Motor neuron (in vitro differentiated cells): Measurements from ENCODE around the gene KCNT1. TPM values are rescaled to one million over a fixed set of nuclear protein-coding genes. Genes with fewer than 3 reads are reported as not detected.

ENCODE experiments used
- ATAC-seq, 8 experiments: fragments of 200-7000 bp; cut with Tn5 transposase; replicated peaks in 6 of 8; 2 replicates each; pipeline ENCODE4 v1.8.0; 2021; ENCODE audit warnings: mild to moderate bottlenecking in 8 of 8, moderate library complexity in 8 of 8
- H3K27ac ChIP-seq, 2 donors: fragments of 250-450 bp; sonication (Bioruptor Pico); 2 replicates each; pipeline ENCODE4 v1.9.0; 2021; ENCODE audit warnings: antibody characterized with exemption in 2 of 2, mild to moderate bottlenecking in 2 of 2, moderate library complexity in 1 of 2
- H3K4me1 ChIP-seq, 2 donors: fragments of 250-450 bp; sonication (Bioruptor Pico); replicated peaks in 1 of 2; 2 replicates each; pipeline ENCODE4 v1.6.1; 2021; ENCODE audit warnings: antibody characterized with exemption in 2 of 2, mild to moderate bottlenecking in 2 of 2, moderate library complexity in 1 of 2
- H3K4me3 ChIP-seq, 5 donors: fragments of 250-450 bp; sonication (Bioruptor Pico); 2 replicates each; pipeline ENCODE4 v1.9.0; 2021; ENCODE audit warnings: antibody characterized with exemption in 5 of 5, mild to moderate bottlenecking in 5 of 5, moderate library complexity in 4 of 5
- WGBS, 10 experiments: fragments of 450-650 bp; shearing (Covaris generic); methylation state at CpG; one replicate each; pipeline ENCODE4 v1.0.0; 2022; 5-methylcytosine and 5-hydroxymethylcytosine counted together
- in situ Hi-C, 9 experiments: fragments of 400-800 bp; cut with MboI; loops; one replicate each; pipeline ENCODE4 v1.15.0; 2021; ENCODE audit warnings: low sequenced_read_pairs in 9 of 9, low pct_unique_long_range_greater_than_20kb in 2 of 9; ENCODE audit not compliant: unreplicated experiment in 9 of 9
- total RNA-seq, 8 experiments: library from RNA; unstranded; fragments of 300-600 nt; gene quantifications; 2 replicates each; pipeline versions ENCODE4 v1.2.3 to v1.2.4, GENCODE V29; 2022

Gene KCNT1
- total RNA-seq, 8 experiments from 2014 or later, result 0.11 to 1.1 (median 0.38) TPM

DNA sequence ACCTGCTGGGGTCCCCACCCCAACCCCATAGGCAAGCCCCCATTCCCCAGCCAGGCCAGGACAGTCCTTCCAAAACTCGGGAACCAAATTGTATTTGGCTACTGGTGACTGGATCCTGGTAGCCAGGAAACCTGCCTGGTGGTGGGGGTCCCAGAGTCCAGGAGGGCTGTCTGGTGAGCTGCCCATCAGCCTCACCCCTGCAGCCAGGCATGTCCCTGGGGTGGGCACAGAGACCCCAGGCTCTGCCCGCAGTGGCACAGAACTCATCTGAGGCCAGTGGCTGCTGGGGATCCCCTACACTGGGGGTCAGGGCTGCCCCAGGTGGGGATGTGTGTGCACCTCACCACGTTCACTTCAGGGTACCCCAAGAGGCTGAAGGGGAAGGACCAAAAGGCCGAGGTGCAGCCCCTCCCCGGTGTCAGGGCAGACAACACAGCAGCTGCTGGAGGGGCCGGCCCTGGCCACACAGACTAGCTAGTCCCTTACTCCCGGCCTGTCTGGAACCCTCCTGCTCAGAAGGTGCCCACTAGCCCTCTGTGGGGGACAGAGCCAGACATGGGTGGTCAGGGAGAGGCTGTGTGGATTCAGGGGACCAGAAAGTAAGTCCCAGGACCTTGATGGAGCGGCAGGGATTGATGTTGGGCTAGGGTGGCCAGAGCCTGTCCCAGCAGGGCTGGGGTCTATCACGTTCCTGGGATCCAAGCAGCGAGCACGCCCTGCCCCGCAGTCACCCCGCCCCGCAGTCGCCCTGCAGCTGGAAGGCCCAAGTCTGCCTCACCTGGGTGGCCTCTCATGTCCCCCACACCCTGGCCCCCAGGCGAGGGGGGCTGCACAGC is 91.5 kb downstream of the KCNT1 start:
- 11 to 90% (median 60%) methylated on average over 1 to 6 of the region's 16 CpGs; no CpG with 5 or more reads in 4 of the 10 experiments for WGBS, 10 experiments
- no peak overlapping the region for H3K4me3 ChIP-seq
- in situ Hi-C loops, result no loop called here
- no peak for ATAC-seq
- peaks cover 0 to 3% of the 10 kb centered on the region in 2 donors for H3K4me1 ChIP-seq
- H3K27ac ChIP-seq, result no peak overlapping the region

DNA sequence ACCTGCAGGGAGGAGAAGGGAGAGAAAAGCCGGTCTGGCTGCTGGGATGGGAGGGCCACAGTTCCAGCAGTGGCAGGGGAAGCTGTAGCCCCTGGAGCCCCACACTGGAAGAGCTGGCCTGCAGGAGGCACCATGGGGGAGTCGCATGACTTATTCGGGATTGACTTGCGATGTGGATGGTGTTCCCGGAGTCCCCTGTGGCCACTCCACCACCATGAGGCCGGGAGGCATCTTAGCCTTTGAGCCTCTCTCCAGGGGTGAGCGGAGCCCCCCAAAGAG is 92.0 kb downstream of the KCNT1 start:
- H3K27ac ChIP-seq, result no peak overlapping the region
- ATAC-seq, result no peak
- in situ Hi-C loops, result no loop called here
- peaks cover 0 to 3% of the 10 kb centered on the region in 2 donors for H3K4me1 ChIP-seq
- WGBS, 10 experiments, result 53% methylated on average over 3 of the region's 7 CpGs; no CpG with 5 or more reads in 9 of the 10 experiments
- no peak overlapping the region for H3K4me3 ChIP-seq

DNA sequence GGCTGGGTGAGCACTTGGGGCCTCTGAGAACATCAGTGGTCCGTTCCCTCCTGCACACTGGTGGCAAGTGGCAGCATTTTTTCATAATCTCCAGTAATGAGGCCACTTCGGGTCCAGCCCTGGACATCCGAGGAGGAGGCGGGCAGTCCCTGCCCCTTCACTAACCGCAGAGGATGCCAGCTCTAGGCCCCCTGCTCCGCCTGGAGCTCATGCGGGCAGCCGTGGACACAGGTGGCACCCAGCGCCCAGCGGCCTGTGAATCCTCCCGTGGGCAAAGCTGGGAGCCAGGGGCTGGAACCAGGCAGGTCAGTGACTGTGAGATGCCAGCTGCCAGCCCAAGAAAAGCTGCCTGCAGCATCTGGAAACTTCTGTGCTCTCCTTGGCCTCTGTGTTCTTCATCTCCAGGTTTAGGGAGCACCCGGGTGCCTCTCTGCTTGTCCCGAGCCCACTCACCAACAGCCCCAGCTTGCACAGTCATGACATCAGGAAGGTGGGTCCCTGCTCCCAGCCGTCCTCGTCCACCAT is 92.4 kb downstream of the KCNT1 start:
- Histone ChIP-seq H3K4me3 (no peak overlapping the region), H3K27ac (no peak overlapping the region), H3K4me1 (peaks cover 0 to 3% of the 10 kb centered on the region in 2 donors)
- 67 to 77% (median 70%) methylated on average over 3 to 7 of the region's 15 CpGs; no CpG with 5 or more reads in 7 of the 10 experiments for WGBS, 10 experiments
- no peak for ATAC-seq
- in situ Hi-C loops, result no loop called here

DNA sequence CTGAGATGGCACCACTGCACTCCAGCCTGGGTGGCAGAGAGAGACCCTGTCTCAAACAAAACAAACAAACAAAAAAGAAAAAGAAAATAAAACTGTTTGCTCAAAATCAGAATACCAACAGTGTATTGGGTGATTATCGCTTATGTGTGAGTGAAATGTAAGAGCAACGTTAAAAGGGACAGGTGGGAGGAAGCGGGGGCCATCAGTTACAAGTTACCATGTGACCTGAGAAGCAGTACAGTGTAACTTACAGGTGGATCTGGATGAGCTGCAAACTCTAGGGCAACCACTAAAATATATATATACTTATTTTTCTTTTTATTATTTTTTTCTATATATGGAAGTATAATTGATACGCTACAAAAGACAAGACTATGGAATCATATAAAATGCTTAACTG is 93.4 kb downstream of the KCNT1 start:
- Histone ChIP-seq H3K4me1 (peaks cover 0 to 3% of the 10 kb centered on the region in 2 donors), H3K27ac (no peak overlapping the region), H3K4me3 (no peak overlapping the region)
- no peak for ATAC-seq
- 46 to 94% (median 68%) methylated on average over 2 to 4 of the region's 4 CpGs for WGBS, 10 experiments
- in situ Hi-C loops, result no loop called here

DNA sequence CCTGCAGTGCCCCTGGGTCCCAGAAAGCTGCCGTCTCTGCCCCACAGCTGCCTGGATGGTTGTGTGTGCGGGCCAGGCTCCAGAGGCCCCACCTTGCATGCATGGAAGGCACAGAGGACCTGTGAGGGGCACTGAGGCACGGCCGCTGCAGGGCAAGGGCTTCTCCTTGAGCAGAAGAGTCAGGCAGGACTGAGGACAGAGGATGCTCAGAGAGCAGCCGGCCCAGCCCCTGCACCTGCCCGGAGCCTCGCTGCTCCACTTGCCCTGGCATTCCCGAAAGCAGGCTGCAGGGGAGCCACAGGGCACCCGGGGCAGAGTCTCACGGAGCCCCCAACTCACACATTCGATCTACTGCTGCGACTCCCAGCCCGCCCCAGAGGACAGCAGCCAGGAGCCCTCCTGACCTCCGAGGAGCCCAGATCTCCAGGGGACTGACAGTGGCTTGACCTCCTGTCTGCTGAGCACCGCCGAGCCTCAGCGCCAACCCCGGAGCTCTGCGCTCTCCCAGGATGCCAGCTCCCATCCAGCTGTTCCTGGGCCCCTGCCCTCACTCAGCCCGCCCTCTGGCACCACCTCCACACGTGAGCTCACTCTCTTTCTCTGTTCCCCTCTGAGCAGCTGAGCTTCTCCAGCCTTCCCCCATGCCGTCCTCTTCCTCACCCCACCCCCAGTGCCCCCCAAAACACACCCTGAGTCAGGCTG is 95.0 kb downstream of the KCNT1 start:
- peak in 4 of 8 experiments; percentile 4 to 14 (median 10) for ATAC-seq
- WGBS, 10 experiments, result 5 to 100% (median 78%) methylated on average over 1 to 4 of the region's 22 CpGs; no CpG with 5 or more reads in 6 of the 10 experiments

DNA sequence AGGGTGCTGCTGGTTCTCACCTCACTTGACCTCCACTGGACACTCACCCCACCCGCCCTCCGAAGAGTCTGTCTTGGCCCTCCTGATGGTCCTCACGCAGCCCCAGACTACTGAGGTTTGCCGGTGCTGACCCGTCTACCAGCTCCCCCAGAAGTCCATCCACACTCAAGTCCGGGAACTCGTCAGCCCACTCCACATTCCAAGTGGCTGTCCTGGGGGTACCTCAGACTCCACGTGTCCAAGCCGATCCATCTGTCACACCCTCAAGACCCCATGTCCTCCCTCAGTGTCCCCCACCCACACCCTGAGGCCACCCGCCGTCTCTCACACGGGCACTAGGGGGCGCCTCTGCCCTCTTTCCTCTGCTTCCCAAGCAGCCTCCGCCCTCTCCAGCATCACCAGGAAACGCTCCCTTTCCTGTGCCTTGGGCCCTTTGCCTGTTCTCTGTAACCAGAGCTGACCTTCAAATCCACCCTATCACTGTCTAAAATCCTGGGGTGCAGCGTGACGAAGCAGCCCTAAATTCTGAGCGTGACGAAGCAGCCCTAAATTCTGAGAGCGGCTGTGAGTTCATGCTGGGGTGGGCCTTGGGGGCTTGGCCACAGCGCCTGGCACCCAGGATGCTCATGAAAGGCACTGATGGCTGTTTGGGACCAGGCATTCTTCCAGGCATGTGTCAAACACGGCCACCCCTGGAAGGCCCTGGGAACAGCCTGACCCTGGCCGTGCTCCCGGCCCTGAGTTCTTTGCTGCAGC is 95.7 kb downstream of the KCNT1 start:
- Histone ChIP-seq H3K4me3 (no peak overlapping the region), H3K4me1 (peaks cover 0 to 3% of the 10 kb centered on the region in 2 donors), H3K27ac (no peak overlapping the region)
- in situ Hi-C loops, result no loop called here
- 20 to 59% (median 36%) methylated on average over 2 to 6 of the region's 24 CpGs; no CpG with 5 or more reads in 6 of the 10 experiments for WGBS, 10 experiments
- ATAC-seq, result peak; percentile 56 to 88 (median 78)

More for the DNA sequence above, 95.0 kb downstream of the KCNT1 start:
- in situ Hi-C loops, result no loop called here
- Histone ChIP-seq H3K4me1 (peaks cover 0 to 3% of the 10 kb centered on the region in 2 donors), H3K4me3 (no peak overlapping the region), H3K27ac (no peak overlapping the region)

DNA sequence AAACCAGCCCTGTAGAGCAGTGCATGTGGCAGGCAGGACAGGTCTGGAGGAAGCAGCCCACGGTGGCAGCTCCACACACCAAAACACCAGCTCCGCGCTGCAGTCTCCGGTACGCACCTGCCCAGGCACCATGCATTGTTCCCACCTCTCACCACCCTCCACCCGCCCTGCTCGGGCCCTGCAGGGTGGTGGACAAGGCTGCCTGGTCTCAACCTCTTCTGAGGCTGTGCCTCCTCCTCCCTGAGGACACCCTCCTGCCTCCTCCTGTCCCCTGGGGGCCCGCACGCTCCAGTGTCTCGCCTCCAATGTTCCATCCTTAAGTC is 96.2 kb downstream of the KCNT1 start:
- no peak overlapping the region for H3K27ac ChIP-seq
- in situ Hi-C loops, result no loop called here
- peaks cover 0 to 3% of the 10 kb centered on the region in 2 donors for H3K4me1 ChIP-seq
- peak in 3 of 8 experiments; percentile 15 to 38 (median 17) for ATAC-seq
- no peak overlapping the region for H3K4me3 ChIP-seq
- 86 to 90% (median 89%) methylated on average over 2 to 5 of the region's 10 CpGs; no CpG with 5 or more reads in 7 of the 10 experiments for WGBS, 10 experiments

- H3K4me1 ChIP-seq, result peaks cover 0 to 3% of the 10 kb centered on the region in 2 donors
- no peak overlapping the region for H3K4me3 ChIP-seq
- no peak overlapping the region for H3K27ac ChIP-seq
- in situ Hi-C loops, result no loop called here
- 77 to 100% (median 92%) methylated on average over 2 to 8 of the region's 13 CpGs; no CpG with 5 or more reads in 5 of the 10 experiments for WGBS, 10 experiments
- ATAC-seq, result no peak
Observed at GRCh38 chr9:135799261-135799660, 97.3 kb downstream of the KCNT1 start.

DNA sequence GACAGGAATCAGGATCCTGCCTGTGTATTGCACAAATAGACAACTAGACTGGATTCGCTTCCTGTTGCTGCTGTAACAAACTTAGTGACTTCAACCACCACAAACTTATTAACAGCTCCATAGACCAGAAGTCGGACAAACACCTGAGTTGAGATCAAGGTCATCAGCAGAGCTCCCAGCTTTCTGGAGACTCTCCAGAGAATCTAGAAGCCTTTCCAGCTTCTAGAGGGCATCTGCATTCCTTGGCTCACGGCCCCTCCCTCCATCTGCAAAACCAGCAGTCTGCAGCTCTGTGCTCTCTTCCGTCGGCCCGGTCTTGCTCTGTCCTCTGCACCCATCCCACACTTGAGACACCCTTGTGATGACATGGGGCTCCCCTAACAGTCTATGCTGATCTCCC is 99.1 kb downstream of the KCNT1 start:
- no peak overlapping the region for H3K27ac ChIP-seq
- H3K4me1 ChIP-seq, result peaks cover 0 to 3% of the 10 kb centered on the region in 2 donors
- WGBS, 10 experiments, result 70 to 100% (median 82%) methylated on average over 2 to 5 of the region's 6 CpGs; no CpG with 5 or more reads in 4 of the 10 experiments
- ATAC-seq, result no peak
- in situ Hi-C loops, result no loop called here
- no peak overlapping the region for H3K4me3 ChIP-seq

DNA sequence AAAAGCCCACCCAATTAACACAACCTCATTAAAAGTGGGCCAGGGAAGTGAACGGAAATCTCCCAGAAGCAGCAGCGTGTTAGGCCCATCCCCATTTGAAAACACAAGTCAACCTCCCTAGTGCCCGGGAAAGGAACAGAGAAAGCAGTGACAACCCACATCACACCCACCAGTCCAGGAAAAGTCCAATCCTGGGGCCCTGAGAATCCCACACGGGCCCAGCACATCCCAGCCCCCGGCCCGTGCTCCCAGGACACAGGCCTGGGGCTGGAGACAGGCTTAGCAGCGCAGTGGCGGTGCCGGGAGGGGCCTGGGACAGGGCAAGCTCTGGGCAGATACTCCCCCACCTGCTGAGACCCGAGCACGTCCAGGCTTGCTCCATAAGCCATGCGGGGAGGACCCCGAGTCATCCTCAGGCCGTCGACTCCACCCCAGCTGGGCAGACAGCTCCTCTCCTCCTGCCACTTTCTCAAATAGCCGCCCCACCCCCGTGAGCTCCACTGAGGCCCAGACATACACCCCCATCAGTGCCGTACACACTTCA is 101.0 kb downstream of the KCNT1 start:
- peaks cover 0 to under 1% of the 10 kb centered on the region in 2 donors for H3K4me1 ChIP-seq
- H3K27ac ChIP-seq, result no peak overlapping the region
- in situ Hi-C loops, result no loop called here
- no peak overlapping the region for H3K4me3 ChIP-seq
- 10 to 73% (median 59%) methylated on average over 2 to 13 of the region's 18 CpGs; no CpG with 5 or more reads in 6 of the 10 experiments for WGBS, 10 experiments
- ATAC-seq, result peak in 3 of 8 experiments; percentile 16 to 45 (median 33)

DNA sequence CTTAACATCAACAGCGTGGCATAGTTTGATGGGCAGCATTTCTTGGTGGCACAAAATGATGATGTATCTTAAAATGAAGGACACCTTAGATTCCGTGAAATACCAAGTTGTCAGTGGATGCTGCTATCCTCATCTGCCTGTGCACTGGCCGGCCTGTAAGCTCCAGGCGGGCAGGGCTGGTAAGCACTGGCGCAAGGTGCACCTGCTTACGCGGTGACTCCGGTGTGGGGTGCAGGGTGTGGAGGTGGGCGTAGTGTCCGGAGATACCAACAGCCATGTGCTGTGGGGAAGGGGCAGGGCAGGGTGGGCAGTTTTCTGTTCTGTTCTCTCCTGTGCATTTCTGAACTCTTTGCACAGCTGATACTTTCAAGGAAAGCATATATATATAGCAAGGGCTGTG is 101.5 kb downstream of the KCNT1 start:
- ATAC-seq, result no peak
- H3K4me3 ChIP-seq, result no peak overlapping the region
- H3K27ac ChIP-seq, result no peak overlapping the region
- WGBS, 10 experiments, result 88 to 100% (median 100%) methylated on average over 1 to 3 of the region's 10 CpGs; no CpG with 5 or more reads in 5 of the 10 experiments
- in situ Hi-C loops, result no loop called here
- no peaks in the 10 kb centered on the region for H3K4me1 ChIP-seq

GRCh38 chr9:135804581-135805421 is 102.8 kb downstream of the KCNT1 start:
- Histone ChIP-seq H3K4me1 (no peaks in the 10 kb centered on the region), H3K27ac (no peak overlapping the region), H3K4me3 (no peak overlapping the region)
- in situ Hi-C loops, result no loop called here
- peak in 3 of 8 experiments; percentile 20 to 38 (median 36) for ATAC-seq
- 60 to 100% (median 91%) methylated on average over 1 to 8 of the region's 24 CpGs; no CpG with 5 or more reads in 4 of the 10 experiments for WGBS, 10 experiments
